Testis (tissue), 2 donors: Measurements from ENCODE around the gene SNAP25.

Experiments used
- POLR2A ChIP-seq: fragments of 450-650 bp; IDR thresholded peaks from one replicate; pipeline ENCODE4 v1.6.1; 2017; ENCODE audit warnings: antibody characterized with exemption, mild to moderate bottlenecking, moderate library complexity
- TF ChIP-seq, protein P1 (sequence below), 3 experiments: fragments of 450-650 bp in 2 of 3; fragments of 200-600 bp in 1 of 3; sonication (generic) in 1 of 3; IDR thresholded peaks; one replicate each; pipeline ENCODE4 v1.5.1; 2016 to 2019; ENCODE audit warnings: antibody characterized with exemption in 3 of 3, mild to moderate bottlenecking in 2 of 3, moderate library complexity in 1 of 3

DNA sequence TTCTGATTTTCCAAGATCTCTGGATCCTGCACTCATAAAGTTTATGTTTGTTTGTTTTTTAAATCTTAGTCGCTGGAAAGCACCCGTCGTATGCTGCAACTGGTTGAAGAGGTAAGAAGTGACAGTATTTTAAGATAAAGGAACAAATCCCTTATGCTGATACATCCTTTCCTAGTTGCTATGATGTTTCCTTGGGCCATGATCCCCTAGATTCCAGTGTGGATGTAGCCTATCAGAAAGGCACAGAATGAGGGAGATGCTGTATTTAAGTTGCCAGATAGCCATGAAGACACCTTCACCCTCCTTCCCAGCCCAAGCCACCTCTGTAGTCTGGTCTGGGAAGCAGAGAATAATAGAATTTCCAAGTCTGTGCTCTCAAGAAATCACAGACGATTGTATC, 59.0 kb downstream of the SNAP25 start:
- TF ChIP-seq, protein P1, sequence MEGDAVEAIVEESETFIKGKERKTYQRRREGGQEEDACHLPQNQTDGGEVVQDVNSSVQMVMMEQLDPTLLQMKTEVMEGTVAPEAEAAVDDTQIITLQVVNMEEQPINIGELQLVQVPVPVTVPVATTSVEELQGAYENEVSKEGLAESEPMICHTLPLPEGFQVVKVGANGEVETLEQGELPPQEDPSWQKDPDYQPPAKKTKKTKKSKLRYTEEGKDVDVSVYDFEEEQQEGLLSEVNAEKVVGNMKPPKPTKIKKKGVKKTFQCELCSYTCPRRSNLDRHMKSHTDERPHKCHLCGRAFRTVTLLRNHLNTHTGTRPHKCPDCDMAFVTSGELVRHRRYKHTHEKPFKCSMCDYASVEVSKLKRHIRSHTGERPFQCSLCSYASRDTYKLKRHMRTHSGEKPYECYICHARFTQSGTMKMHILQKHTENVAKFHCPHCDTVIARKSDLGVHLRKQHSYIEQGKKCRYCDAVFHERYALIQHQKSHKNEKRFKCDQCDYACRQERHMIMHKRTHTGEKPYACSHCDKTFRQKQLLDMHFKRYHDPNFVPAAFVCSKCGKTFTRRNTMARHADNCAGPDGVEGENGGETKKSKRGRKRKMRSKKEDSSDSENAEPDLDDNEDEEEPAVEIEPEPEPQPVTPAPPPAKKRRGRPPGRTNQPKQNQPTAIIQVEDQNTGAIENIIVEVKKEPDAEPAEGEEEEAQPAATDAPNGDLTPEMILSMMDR (IDR thresholded peaks at IDR 0.05) = no peak
- TF ChIP-seq POLR2A = no peak
